HL-60 (cell line): ENCODE measurements around the gene ABCC8.
A peak's percentile ranks its signal among the peaks of the same experiment; 100 is the strongest.

ENCODE experiments used
- DNase-seq, 2 experiments: peaks; one replicate each; pipeline ENCODE4 v3.0.0-alpha.2; 2010 to 2020; ENCODE audit warnings: low read depth in 1 of 2, low spot score in 1 of 2
- H3K27ac ChIP-seq: fragments of 250-450 bp; sonication (Bioruptor Pico); replicated peaks from 2 replicates; pipeline ENCODE4 v1.5.1; 2020; ENCODE audit warnings: mild to moderate bottlenecking, moderate library complexity
- H3K27me3 ChIP-seq: fragments of 250-450 bp; sonication (Bioruptor Pico); 2 replicates; pipeline ENCODE4 v1.5.1; 2021; ENCODE audit warnings: mild to moderate bottlenecking, moderate library complexity; ENCODE audit not compliant: insufficient read depth, poor library complexity, severe bottlenecking
- H3K4me3 ChIP-seq: replicated peaks from 2 replicates; pipeline ENCODE4 v1.5.1; 2011; ENCODE audit warnings: mild to moderate bottlenecking, control low read depth, low read length; ENCODE audit not compliant: insufficient read depth
- GABPA ChIP-seq: IDR thresholded peaks from 2 replicates; pipeline ENCODE4 v1.6.1; 2012; ENCODE audit warnings: low read depth
- POLR2AphosphoS5 ChIP-seq: IDR thresholded peaks from 2 replicates; pipeline ENCODE4 v1.6.1; 2012; ENCODE audit warnings: low read depth
- SPI1 ChIP-seq: IDR thresholded peaks from 2 replicates; pipeline ENCODE4 v1.6.1; 2012; ENCODE audit warnings: low read depth, mild to moderate bottlenecking, borderline replicate concordance
- TF ChIP-seq, protein P1 (sequence below): IDR thresholded peaks from one replicate; pipeline ENCODE4 v1.5.1; 2011; ENCODE audit warnings: low read length, control low read depth, inconsistent platforms; ENCODE audit not compliant: insufficient read depth
- TF ChIP-seq, protein P2 (sequence below): IDR thresholded peaks from 2 replicates; pipeline ENCODE4 v1.6.1; 2012; ENCODE audit warnings: low read depth; ENCODE audit not compliant: insufficient replicate concordance

Gene ABCC8

GRCh38 chr11:17389211-17389956 lies 87.3 kb downstream of the ABCC8 start:
- peak; percentile 45 to 49 for DNase-seq
- H3K27ac ChIP-seq = no peak overlapping the region
- TF ChIP-seq, protein P1, sequence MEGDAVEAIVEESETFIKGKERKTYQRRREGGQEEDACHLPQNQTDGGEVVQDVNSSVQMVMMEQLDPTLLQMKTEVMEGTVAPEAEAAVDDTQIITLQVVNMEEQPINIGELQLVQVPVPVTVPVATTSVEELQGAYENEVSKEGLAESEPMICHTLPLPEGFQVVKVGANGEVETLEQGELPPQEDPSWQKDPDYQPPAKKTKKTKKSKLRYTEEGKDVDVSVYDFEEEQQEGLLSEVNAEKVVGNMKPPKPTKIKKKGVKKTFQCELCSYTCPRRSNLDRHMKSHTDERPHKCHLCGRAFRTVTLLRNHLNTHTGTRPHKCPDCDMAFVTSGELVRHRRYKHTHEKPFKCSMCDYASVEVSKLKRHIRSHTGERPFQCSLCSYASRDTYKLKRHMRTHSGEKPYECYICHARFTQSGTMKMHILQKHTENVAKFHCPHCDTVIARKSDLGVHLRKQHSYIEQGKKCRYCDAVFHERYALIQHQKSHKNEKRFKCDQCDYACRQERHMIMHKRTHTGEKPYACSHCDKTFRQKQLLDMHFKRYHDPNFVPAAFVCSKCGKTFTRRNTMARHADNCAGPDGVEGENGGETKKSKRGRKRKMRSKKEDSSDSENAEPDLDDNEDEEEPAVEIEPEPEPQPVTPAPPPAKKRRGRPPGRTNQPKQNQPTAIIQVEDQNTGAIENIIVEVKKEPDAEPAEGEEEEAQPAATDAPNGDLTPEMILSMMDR = peak; percentile 23
- no peak for TF ChIP-seq SPI1
- peaks cover 2% of the 10 kb centered on the region for H3K27me3 ChIP-seq
- H3K4me3 ChIP-seq = peak overlapping the region; percentile 52

DNA sequence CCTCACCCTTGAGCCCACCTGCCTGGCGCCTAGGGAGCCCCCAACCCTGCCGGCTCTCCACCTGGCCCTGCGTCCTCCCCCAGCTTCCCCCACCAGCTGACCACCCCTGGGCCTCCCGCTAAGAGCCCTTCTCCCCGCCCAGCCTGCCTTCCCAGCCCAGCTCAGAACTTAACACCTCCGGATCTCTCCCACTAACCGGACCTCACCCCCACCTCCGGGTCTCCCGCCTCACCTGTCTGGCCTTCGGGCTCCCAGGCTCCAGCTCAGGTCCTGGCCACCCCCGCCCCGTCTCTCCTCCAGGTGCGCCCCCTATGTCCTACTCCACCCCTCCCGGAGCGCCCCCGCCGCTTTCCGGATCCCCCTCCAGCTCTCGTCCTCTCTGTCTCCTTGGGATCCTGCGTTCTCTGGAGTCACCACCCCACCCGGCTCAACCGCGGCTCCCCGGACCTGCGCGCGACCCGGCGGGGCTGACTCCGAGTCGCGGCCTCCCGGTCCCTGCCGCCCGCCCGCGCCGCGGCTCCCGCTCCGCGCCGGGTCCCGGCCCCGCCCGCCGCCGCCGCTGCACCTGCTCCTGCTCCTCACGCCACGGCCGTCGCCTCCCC lies 87.9 kb downstream of the ABCC8 start, which contains the start of gene KCNJ11:
Gene KCNJ11, minus strand, starts transcription at position 51 of the 602 bp plus-strand sequence. CDS start 568 bp downstream, outside the sequence.
- H3K27me3 ChIP-seq = peaks cover 2% of the 10 kb centered on the region
- no peak within 1 kb of the TSS for H3K27ac ChIP-seq
- no peak for DNase-seq
- H3K4me3 ChIP-seq = peak within 1 kb of the TSS; percentile 52
- TF ChIP-seq SPI1 = no peak
- TF ChIP-seq, protein P2, sequence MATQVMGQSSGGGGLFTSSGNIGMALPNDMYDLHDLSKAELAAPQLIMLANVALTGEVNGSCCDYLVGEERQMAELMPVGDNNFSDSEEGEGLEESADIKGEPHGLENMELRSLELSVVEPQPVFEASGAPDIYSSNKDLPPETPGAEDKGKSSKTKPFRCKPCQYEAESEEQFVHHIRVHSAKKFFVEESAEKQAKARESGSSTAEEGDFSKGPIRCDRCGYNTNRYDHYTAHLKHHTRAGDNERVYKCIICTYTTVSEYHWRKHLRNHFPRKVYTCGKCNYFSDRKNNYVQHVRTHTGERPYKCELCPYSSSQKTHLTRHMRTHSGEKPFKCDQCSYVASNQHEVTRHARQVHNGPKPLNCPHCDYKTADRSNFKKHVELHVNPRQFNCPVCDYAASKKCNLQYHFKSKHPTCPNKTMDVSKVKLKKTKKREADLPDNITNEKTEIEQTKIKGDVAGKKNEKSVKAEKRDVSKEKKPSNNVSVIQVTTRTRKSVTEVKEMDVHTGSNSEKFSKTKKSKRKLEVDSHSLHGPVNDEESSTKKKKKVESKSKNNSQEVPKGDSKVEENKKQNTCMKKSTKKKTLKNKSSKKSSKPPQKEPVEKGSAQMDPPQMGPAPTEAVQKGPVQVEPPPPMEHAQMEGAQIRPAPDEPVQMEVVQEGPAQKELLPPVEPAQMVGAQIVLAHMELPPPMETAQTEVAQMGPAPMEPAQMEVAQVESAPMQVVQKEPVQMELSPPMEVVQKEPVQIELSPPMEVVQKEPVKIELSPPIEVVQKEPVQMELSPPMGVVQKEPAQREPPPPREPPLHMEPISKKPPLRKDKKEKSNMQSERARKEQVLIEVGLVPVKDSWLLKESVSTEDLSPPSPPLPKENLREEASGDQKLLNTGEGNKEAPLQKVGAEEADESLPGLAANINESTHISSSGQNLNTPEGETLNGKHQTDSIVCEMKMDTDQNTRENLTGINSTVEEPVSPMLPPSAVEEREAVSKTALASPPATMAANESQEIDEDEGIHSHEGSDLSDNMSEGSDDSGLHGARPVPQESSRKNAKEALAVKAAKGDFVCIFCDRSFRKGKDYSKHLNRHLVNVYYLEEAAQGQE = no peak
- no peak for TF ChIP-seq GABPA
- TF ChIP-seq, protein P1 = no peak
- TF ChIP-seq POLR2AphosphoS5 = no peak

- Histone ChIP-seq H3K4me3 (no peak overlapping the region), H3K27me3 (peaks cover 2% of the 10 kb centered on the region), H3K27ac (no peak overlapping the region)
- no peak for DNase-seq
- TF ChIP-seq, protein P1 = no peak
- TF ChIP-seq GABPA = no peak
- TF ChIP-seq SPI1 = no peak
- TF ChIP-seq, protein P2 = no peak
- TF ChIP-seq POLR2AphosphoS5 = no peak
Observed at GRCh38 chr11:17387811-17388210, 88.8 kb downstream of the ABCC8 start.
